Fibroblast of the aortic adventitia (primary cell): ENCODE data around the gene NOL4L. TPM values are rescaled to one million over a fixed set of nuclear protein-coding genes. Genes with fewer than 3 reads are reported as not detected.

ENCODE experiments used
- DNase-seq: peaks from one replicate; pipeline ENCODE4 v3.0.0-alpha.2; 2010; ENCODE audit warnings: low read depth
- H3K4me3 ChIP-seq: 2 replicates; pipeline ENCODE4 v1.5.1; 2011; ENCODE audit warnings: low read depth, mild to moderate bottlenecking, control low read depth, low read length, moderate library complexity
- CTCF ChIP-seq: IDR thresholded peaks from 2 replicates; pipeline ENCODE4 v1.5.1; 2011; ENCODE audit warnings: mild to moderate bottlenecking, low read length, control low read depth, inconsistent platforms; ENCODE audit not compliant: insufficient read depth
- total RNA-seq: library from RNA; depleted of rRNA; stranded (reverse); fragments of >200 nt; gene quantifications from 2 replicates; pipeline ENCODE4 v1.2.3, GENCODE V29; 2012; ENCODE audit warnings: low replicate concordance

Gene NOL4L
- total RNA-seq, 1 donor, result 4.5 TPM

GRCh38 chr20:32465092-32465900 is 119.8 kb downstream of the NOL4L start:
- DNase-seq, result peak; percentile 73
- H3K4me3 ChIP-seq, result no peak overlapping the region
- no peak for TF ChIP-seq CTCF

- H3K4me3 ChIP-seq, result no peak overlapping the region
- no peak for DNase-seq
- no peak for TF ChIP-seq CTCF
Measured at GRCh38 chr20:32464401-32465091, 120.6 kb downstream of the NOL4L start.

- no peak for TF ChIP-seq CTCF
- H3K4me3 ChIP-seq, result no peak overlapping the region
- no peak for DNase-seq
Measured at GRCh38 chr20:32463642-32464400, 121.3 kb downstream of the NOL4L start.

DNA sequence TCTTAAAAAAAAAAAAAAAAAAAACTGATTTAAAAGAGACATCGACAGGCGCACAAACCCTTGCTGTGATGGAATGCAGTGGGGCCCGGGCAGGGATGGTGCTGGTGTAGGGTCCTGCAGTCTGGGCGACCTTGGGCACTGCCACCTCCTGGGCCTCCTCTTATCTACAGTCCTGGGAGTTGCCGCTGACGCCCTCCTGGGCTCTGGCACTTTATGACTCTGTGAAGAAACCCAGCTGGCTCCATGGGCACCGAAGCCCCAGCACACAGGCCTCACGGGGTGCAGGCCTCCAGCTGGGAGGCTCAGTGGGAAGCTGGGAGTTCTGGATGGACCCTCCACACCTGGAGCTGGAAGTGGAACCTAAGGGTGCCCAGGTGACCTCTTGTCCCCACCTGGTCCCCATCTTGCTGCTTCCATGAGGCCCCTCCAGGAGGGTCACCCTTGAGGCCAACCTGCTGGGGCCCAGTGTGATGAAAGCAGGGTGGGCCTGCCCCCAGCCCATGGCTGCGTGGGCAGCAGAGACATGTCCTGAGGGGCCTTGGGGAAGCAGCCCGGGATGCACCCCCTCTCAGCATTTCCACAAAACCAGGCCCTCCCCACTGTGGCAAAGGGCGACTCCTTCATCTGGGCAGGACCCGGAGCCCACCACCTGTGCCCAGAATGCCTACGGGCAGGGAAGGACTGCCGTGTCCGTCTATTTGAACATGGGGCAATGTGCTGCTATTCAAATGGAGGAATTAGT is 122.1 kb downstream of the NOL4L start:
- no peak overlapping the region for H3K4me3 ChIP-seq
- TF ChIP-seq CTCF, result no peak
- DNase-seq, result no peak

- DNase-seq, result no peak
- no peak overlapping the region for H3K4me3 ChIP-seq
- no peak for TF ChIP-seq CTCF
Measured at GRCh38 chr20:32461836-32462600, 123.1 kb downstream of the NOL4L start.
